ENCODE results near the gene ANKRD39. TPM values are rescaled to one million over a fixed set of nuclear protein-coding genes. Genes with fewer than 3 reads are reported as not detected.

Gene ANKRD39
- total and polyA plus RNA-seq, 4 donors, result 7.4 to 16.9 (median 15.6) TPM

DNA sequence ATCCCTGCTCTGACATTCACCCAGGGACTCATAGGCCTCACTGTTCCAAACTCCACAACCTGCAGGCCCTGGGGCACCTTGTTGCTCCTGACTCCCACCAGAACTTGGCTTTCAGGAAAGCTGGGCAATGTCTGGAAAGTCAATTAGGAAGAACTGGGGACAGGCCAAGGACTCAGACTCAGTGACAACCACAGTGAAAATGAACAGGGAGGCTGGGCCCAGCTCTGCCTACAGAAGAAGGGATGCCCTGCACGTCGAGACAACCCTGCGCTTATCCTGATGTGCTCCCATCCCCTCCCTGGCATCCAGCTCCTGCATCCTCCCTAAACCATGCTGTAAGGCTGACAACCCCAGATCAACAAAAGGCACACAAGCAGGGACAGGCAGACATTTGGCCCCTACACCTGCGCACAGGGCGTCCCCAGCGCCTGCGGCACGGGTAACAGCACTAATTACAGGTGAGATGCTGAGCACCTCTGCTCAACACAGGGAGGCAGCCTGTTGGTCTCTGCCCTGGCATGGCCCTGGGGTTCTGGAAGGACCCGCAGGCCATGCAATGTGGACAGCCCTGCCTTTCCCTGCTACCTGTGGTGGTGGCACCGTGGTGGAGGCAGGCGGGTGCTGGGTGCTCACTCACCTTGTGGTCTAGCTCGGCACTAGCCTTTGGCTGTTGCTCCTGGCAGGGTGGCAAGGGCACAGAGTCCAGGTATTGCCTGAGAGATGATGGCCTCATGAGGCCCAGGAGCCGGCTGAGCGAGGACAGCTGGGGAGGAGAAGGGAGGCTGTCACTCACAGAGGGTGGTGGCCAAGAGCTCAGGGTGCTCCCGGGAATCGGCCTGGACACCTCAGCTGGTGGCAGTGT is 35.7 kb upstream of the ANKRD39 start:
- 96 to 98% methylated on average over 16 of the region's 16 CpGs for WGBS, 2 donors
- peaks cover 0 to 45% (median 26%) of the 10 kb centered on the region in 5 donors for H3K4me1 ChIP-seq (ENCODE audit: control insufficient read depth in 5 of 5, insufficient read depth in 5 of 5, low read length in 5 of 5)
- H3K9ac ChIP-seq (ENCODE audit: insufficient read depth in 1 of 2, low read length in 2 of 2), result no peak overlapping the region
- no peaks in the 10 kb centered on the region for H3K27me3 ChIP-seq (ENCODE audit: control insufficient read depth in 3 of 3, insufficient read depth in 3 of 3, low read length in 2 of 3)
- no peak overlapping the region for H3K4me3 ChIP-seq
- H3K27ac ChIP-seq (ENCODE audit: low read depth in 1 of 2, low read length in 1 of 2), result no peak overlapping the region
- H3K9me3 ChIP-seq (ENCODE audit: control insufficient read depth in 4 of 4, insufficient read depth in 3 of 4, low read length in 3 of 4), result no peaks in the 10 kb centered on the region
- no peak for DNase-seq
- H3K36me3 ChIP-seq (ENCODE audit: control insufficient read depth in 4 of 4, insufficient read depth in 4 of 4, low read length in 4 of 4), result no peaks in the 10 kb centered on the region
- TF ChIP-seq CTCF (IDR thresholded peaks at IDR 0.05; ENCODE audit: control extremely low read depth, extremely low read depth), result no peak
- no peak for ATAC-seq (ENCODE audit: insufficient read depth, low FRiP score)

- Histone ChIP-seq H3K4me3 (no peak overlapping the region), H3K9me3 (ENCODE audit: control insufficient read depth in 4 of 4, insufficient read depth in 3 of 4, low read length in 3 of 4) (no peaks in the 10 kb centered on the region), H3K9ac (ENCODE audit: insufficient read depth in 1 of 2, low read length in 2 of 2) (no peak overlapping the region), H3K4me1 (ENCODE audit: control insufficient read depth in 5 of 5, insufficient read depth in 5 of 5, low read length in 5 of 5) (peaks cover 0 to 61% (median 31%) of the 10 kb centered on the region in 5 donors), H3K36me3 (ENCODE audit: control insufficient read depth in 4 of 4, insufficient read depth in 4 of 4, low read length in 4 of 4) (no peaks in the 10 kb centered on the region), H3K27me3 (ENCODE audit: control insufficient read depth in 3 of 3, insufficient read depth in 3 of 3, low read length in 2 of 3) (no peaks in the 10 kb centered on the region), H3K27ac (ENCODE audit: low read depth in 1 of 2, low read length in 1 of 2) (peak overlapping the region in 1 of 2 donors; percentile 38)
- WGBS, 2 donors, result 55 to 71% methylated on average over 11 of the region's 11 CpGs
- ATAC-seq (ENCODE audit: insufficient read depth, low FRiP score) (peak; percentile 41), DNase-seq (peak; percentile 48 to 77 (median 50))
- TF ChIP-seq CTCF (IDR thresholded peaks at IDR 0.05; ENCODE audit: control extremely low read depth, extremely low read depth), result no peak
These were observed 33.9 kb upstream of the ANKRD39 start for GRCh38 chr2:96891591-96892333.

DNA sequence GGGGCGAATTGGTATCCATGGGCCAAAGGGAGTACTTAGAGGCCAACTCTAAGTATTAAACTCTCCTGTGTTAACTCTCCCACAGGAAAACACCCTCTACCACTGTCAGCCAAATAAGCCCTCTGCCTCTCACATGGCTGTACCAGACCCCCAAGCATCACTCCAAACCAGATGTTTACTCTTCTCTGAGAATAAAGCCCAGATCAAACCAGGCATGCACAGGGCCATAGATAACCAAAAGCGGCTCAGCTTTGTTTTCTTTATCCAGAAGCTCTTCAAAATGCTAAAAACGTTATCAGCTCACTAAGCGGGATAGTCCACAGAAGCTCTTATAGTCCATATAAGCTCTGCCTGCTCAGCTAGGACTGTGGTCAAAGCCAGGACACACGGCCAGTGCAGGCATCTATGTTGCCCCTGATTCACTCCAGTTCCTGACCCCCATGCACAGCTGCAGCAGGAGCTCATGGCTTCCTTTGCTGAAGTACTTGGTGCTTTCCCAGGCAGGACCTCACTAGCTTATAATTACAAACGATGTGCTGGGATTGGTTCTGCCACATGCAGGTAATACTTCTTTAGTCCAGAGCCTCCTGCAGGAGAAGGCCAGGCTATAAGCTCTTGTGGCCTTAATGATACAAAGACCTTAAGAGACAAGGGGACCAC is 33.0 kb upstream of the ANKRD39 start:
- H3K4me3 ChIP-seq, result no peak overlapping the region
- no peak overlapping the region for H3K9ac ChIP-seq (ENCODE audit: insufficient read depth in 1 of 2, low read length in 2 of 2)
- H3K4me1 ChIP-seq (ENCODE audit: control insufficient read depth in 5 of 5, insufficient read depth in 5 of 5, low read length in 5 of 5), result peaks cover 0 to 56% (median 28%) of the 10 kb centered on the region in 5 donors
- no peak for ATAC-seq (ENCODE audit: insufficient read depth, low FRiP score)
- 69 to 78% methylated on average over 6 of the region's 6 CpGs for WGBS, 2 donors
- peak overlapping the region in 1 of 2 donors; percentile 38 for H3K27ac ChIP-seq (ENCODE audit: low read depth in 1 of 2, low read length in 1 of 2)
- no peak for TF ChIP-seq CTCF (IDR thresholded peaks at IDR 0.05; ENCODE audit: control extremely low read depth, extremely low read depth)
- no peak for DNase-seq
- H3K9me3 ChIP-seq (ENCODE audit: control insufficient read depth in 4 of 4, insufficient read depth in 3 of 4, low read length in 3 of 4), result no peaks in the 10 kb centered on the region
- H3K27me3 ChIP-seq (ENCODE audit: control insufficient read depth in 3 of 3, insufficient read depth in 3 of 3, low read length in 2 of 3), result no peaks in the 10 kb centered on the region
- H3K36me3 ChIP-seq (ENCODE audit: control insufficient read depth in 4 of 4, insufficient read depth in 4 of 4, low read length in 4 of 4), result no peaks in the 10 kb centered on the region

Data from lung (tissue), 12 donors.